Stimulated activated naive CD8-positive, alpha-beta T cell treated with anti-CD3 and anti-CD28 coated beads, Interleukin-15, Interleukin-2, amounts not matched to agents 100 ng/mL and 50 ng/mL, for 24 hours (primary cell): Measurements from ENCODE around the gene PTPRQ.

Experiments used
- H3K27ac Mint-ChIP-seq: one replicate; pipeline ENCODE4 v1.8.0; 2021; ENCODE audit warnings: mild to moderate bottlenecking, mixed read lengths
- H3K27me3 Mint-ChIP-seq: one replicate; pipeline ENCODE4 v1.8.0; 2021; ENCODE audit warnings: mixed read lengths
- H3K36me3 Mint-ChIP-seq: one replicate; pipeline ENCODE4 v1.8.0; 2021; ENCODE audit warnings: low read depth, mixed read lengths
- H3K4me1 Mint-ChIP-seq: one replicate; pipeline ENCODE4 v1.8.0; 2021; ENCODE audit warnings: low read depth, mixed read lengths
- H3K4me3 Mint-ChIP-seq: one replicate; pipeline ENCODE4 v1.8.0; 2021; ENCODE audit warnings: mild to moderate bottlenecking, mixed read lengths
- H3K9me3 Mint-ChIP-seq: one replicate; pipeline ENCODE4 v1.8.0; 2021; ENCODE audit warnings: mixed read lengths

PTPRQ gene

DNA sequence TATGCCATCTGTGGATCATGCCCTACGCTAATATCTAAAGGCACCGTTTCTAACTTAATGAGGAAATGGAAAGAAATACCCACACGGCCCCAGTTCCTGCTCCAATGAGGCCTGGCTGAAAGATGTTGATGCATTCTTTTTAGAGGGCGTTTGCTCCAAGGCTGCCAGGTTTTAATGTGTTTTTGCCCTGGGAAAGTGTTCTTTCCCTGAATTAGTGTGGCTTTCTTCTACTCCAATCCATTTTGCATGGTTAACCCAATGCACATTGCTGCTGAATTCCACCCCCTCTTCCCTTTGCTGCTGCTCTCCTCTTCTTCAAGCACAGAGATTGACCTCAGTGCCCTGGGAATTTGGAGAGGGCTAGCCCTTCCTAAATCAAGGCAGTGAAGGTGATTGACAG is 273.8 kb downstream of the PTPRQ start:
- Mint-ChIP-seq H3K9me3 (no peaks in the 10 kb centered on the region), H3K27me3 (peaks cover 39% of the 10 kb centered on the region), H3K4me1 (no peaks in the 10 kb centered on the region), H3K4me3 (no peak overlapping the region), H3K36me3 (no peaks in the 10 kb centered on the region), H3K27ac (no peak overlapping the region)

DNA sequence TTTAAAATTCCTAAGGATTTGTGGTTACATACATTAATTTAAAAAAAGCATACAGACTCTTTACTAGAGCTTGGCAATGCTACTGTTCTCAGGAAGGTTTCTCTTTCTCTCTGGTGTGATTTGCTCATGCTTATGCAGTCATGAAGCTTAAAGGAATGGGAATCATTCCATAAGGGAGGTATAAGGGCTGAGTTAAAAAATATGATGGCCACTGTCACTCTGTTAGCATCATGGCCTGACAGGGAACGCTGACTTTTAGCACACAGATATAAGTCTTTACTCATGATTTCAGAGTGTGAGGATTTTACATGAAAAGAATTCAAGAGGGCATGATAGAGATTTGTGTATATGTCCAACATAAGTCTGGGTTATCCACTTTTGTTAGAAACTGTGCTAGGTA is 276.5 kb downstream of the PTPRQ start:
- peaks cover 19% of the 10 kb centered on the region for H3K27me3 Mint-ChIP-seq
- no peaks in the 10 kb centered on the region for H3K36me3 Mint-ChIP-seq
- no peaks in the 10 kb centered on the region for H3K4me1 Mint-ChIP-seq
- H3K27ac Mint-ChIP-seq = no peak overlapping the region
- no peak overlapping the region for H3K4me3 Mint-ChIP-seq
- H3K9me3 Mint-ChIP-seq = no peaks in the 10 kb centered on the region

GRCh38 chr12:80721326-80721725 is 277.3 kb downstream of the PTPRQ start:
- Mint-ChIP-seq H3K9me3 (no peaks in the 10 kb centered on the region), H3K4me1 (no peaks in the 10 kb centered on the region), H3K27me3 (peaks cover 11% of the 10 kb centered on the region), H3K27ac (no peak overlapping the region), H3K36me3 (no peaks in the 10 kb centered on the region), H3K4me3 (no peak overlapping the region)
